ENCODE results near the gene CPNE6. TPM values are rescaled to one million over a fixed set of nuclear protein-coding genes. Genes with fewer than 3 reads are reported as not detected.

Gene CPNE6
- total and polyA plus RNA-seq, 2 of the 13 experiments (the other 11 are each of a cell fraction or from before 2014, with no cell fraction given), result not detected

GRCh38 chr14:24095271-24096068 is 24.1 kb downstream of the CPNE6 start (continued):
- TF ChIP-seq ZNF180 (CRISPR knock-in tag; IDR thresholded peaks at IDR 0.05; ENCODE audit: borderline replicate concordance, low read depth) (no peak), ZNF614 (CRISPR knock-in tag; IDR thresholded peaks at IDR 0.05; ENCODE audit: borderline replicate concordance) (peak; percentile 99), ZBTB7B (CRISPR knock-in tag; IDR thresholded peaks at IDR 0.05) (peak; percentile 97), MBNL3 (CRISPR knock-in tag; conservative IDR thresholded peaks at IDR 0.05) (0 out of 2 replicates have a peak, but pooled peaks have one; percentile 24), ZNF205 (CRISPR knock-in tag; IDR thresholded peaks at IDR 0.05) (peak; percentile 97), HBP1 (CRISPR knock-in tag; IDR thresholded peaks at IDR 0.05; ENCODE audit: low read depth) (peak; percentile 98), PITX1 (CRISPR knock-in tag; IDR thresholded peaks at IDR 0.05) (peak; percentile 98), NFE2L1 (CRISPR knock-in tag; IDR thresholded peaks at IDR 0.05; ENCODE audit: borderline replicate concordance) (no peak), ATF4 (CRISPR knock-in tag; IDR thresholded peaks at IDR 0.05) (peak in 1 of 2 experiments; percentile 71; a peak in 1 of 4 replicates), ZMYM4 (CRISPR knock-in tag; IDR thresholded peaks at IDR 0.05) (no peak), ARNT (IDR thresholded peaks at IDR 0.05) (no peak), ZBTB42 (CRISPR knock-in tag; IDR thresholded peaks at IDR 0.05) (peak; percentile 74; the same call in 1 of the 2 replicates), MATR3 (CRISPR knock-in tag; IDR thresholded peaks at IDR 0.05) (peak; percentile 91; the same call in 1 of the 2 replicates), ZNF878 (CRISPR knock-in tag; IDR thresholded peaks at IDR 0.05) (no peak), ZBTB26 (CRISPR knock-in tag; IDR thresholded peaks at IDR 0.05; ENCODE audit: borderline replicate concordance) (peak; percentile 96), ZNF619 (CRISPR knock-in tag; IDR thresholded peaks at IDR 0.05) (peak; percentile 99), BHLHE40 (IDR thresholded peaks at IDR 0.05; ENCODE audit: low read length) (peak; percentile 80), ZNF329 (CRISPR knock-in tag; IDR thresholded peaks at IDR 0.05; ENCODE audit: low read depth) (no peak), ZNF337 (CRISPR knock-in tag; IDR thresholded peaks at IDR 0.05; ENCODE audit: borderline replicate concordance, low read depth) (peak; percentile 97; the same call in 1 of the 2 replicates), CHD2 (IDR thresholded peaks at IDR 0.05; ENCODE audit: low read depth, low read length) (peak; percentile 39), ZNF512B (CRISPR knock-in tag; IDR thresholded peaks at IDR 0.05; ENCODE audit: borderline replicate concordance) (peak; percentile 93; the same call in 1 of the 2 replicates), ZNF790 (CRISPR knock-in tag; IDR thresholded peaks at IDR 0.05; ENCODE audit: borderline replicate concordance) (no peak), KMT2B (CRISPR knock-in tag; IDR thresholded peaks at IDR 0.05) (peak; percentile 91), ZNF781 (CRISPR knock-in tag; IDR thresholded peaks at IDR 0.05; ENCODE audit: borderline replicate concordance, not compliant biosample characterization) (peak; percentile 100)

All from HepG2 (cell line).